PC-9 (cell line): Measurements from ENCODE around the gene AKIRIN2. TPM values are rescaled to one million over a fixed set of nuclear protein-coding genes. Genes with fewer than 3 reads are reported as not detected.

ENCODE experiments used
- BruUV-seq: library from RNA; stranded (reverse); fragments of 400-500 nt; replicated peaks from 2 replicates; lab custom pipeline; 2021; lab: Mats Ljungman, UMichigan
- CTCF ChIA-PET: fragments of 300-600 bp; sonication (Branson Sonifier 250); formaldehyde crosslinking; loops from one replicate; lab custom pipeline; 2022; ENCODE audit warnings: antibody characterized with exemption; lab: Charles Lee
- POLR2A ChIA-PET: fragments of 300-600 bp; sonication (Branson Sonifier 250); formaldehyde crosslinking; loops from one replicate; lab custom pipeline; 2022; ENCODE audit warnings: antibody characterized with exemption; ENCODE audit not compliant: unreplicated experiment; lab: Charles Lee
- DNase-seq, 2 experiments: peaks; one replicate each; pipeline versions ENCODE4 v3.0.0 to v3.0.0-alpha.2; 2015 to 2022; ENCODE audit warnings: mixed read lengths in 1 of 2
- H2AFZ ChIP-seq: fragments of 200-600 bp; sonication (generic); 2 replicates; pipeline ENCODE4 v1.8.1; 2017; ENCODE audit warnings: antibody characterized with exemption
- H3F3A ChIP-seq: fragments of 200-600 bp; sonication (generic); 2 replicates; pipeline ENCODE4 v1.8.1; 2017; ENCODE audit warnings: antibody characterized with exemption, mild to moderate bottlenecking, low read depth; ENCODE audit not compliant: insufficient read depth
- H3K27ac ChIP-seq: fragments of 200-600 bp; sonication (generic); 2 replicates; pipeline ENCODE4 v1.6.1; 2016; ENCODE audit warnings: mixed run types
- H3K27me3 ChIP-seq: fragments of 200-600 bp; sonication (generic); 2 replicates; pipeline ENCODE4 v1.6.1; 2016; ENCODE audit warnings: low read depth, mixed run types; ENCODE audit not compliant: insufficient read depth
- H3K36me3 ChIP-seq: fragments of 200-600 bp; sonication (generic); 2 replicates; pipeline ENCODE4 v1.6.1; 2016; ENCODE audit warnings: low read depth, mixed run types
- H3K4me1 ChIP-seq: fragments of 200-600 bp; sonication (generic); replicated peaks from 2 replicates; pipeline ENCODE4 v1.6.1; 2016; ENCODE audit warnings: mixed run types; ENCODE audit not compliant: insufficient read depth
- H3K4me2 ChIP-seq: fragments of 200-600 bp; sonication (generic); 2 replicates; pipeline ENCODE4 v1.6.1; 2017; ENCODE audit warnings: mixed run types
- H3K4me3 ChIP-seq: fragments of 200-600 bp; sonication (generic); 2 replicates; pipeline ENCODE4 v1.6.1; 2016; ENCODE audit warnings: mixed run types
- H3K79me2 ChIP-seq: fragments of 200-600 bp; sonication (generic); 2 replicates; pipeline ENCODE4 v1.6.1; 2017; ENCODE audit warnings: low read depth, mixed run types
- H3K9me2 ChIP-seq: fragments of 200-600 bp; sonication (generic); 2 replicates; pipeline ENCODE4 v1.8.1; 2017; ENCODE audit warnings: mild to moderate bottlenecking; ENCODE audit not compliant: insufficient read depth
- H3K9me3 ChIP-seq: fragments of 200-600 bp; sonication (generic); 2 replicates; pipeline ENCODE4 v1.8.1; 2016; ENCODE audit warnings: low read depth; ENCODE audit not compliant: insufficient read depth
- H4K20me1 ChIP-seq: fragments of 200-600 bp; sonication (generic); 2 replicates; pipeline ENCODE4 v1.8.1; 2017; ENCODE audit not compliant: insufficient read depth
- CTCF ChIP-seq: fragments of 200-600 bp; sonication (generic); conservative IDR thresholded peaks from 2 replicates; pipeline ENCODE4 v1.6.1; 2017; ENCODE audit warnings: mixed run types, antibody characterized with exemption, mild to moderate bottlenecking, moderate library complexity
- EZH2 ChIP-seq: fragments of 200-600 bp; sonication (generic); IDR thresholded peaks from 2 replicates; pipeline ENCODE4 v1.8.0; 2017; ENCODE audit warnings: antibody characterized with exemption, low read depth
- intact Hi-C: fragments of 100-400 bp; cut with micrococcal nuclease; formaldehyde crosslinking; loops from one replicate; pipeline ENCODE4 v1.10.0; 2022; ENCODE audit not compliant: unreplicated experiment
- total RNA-seq: library from RNA; stranded (reverse); gene quantifications from 2 replicates; pipeline ENCODE4 v1.2.3, GENCODE V29; 2021

The AKIRIN2 gene
- total RNA-seq, 1 experiment from 2014 or later: 48.3 TPM

DNA sequence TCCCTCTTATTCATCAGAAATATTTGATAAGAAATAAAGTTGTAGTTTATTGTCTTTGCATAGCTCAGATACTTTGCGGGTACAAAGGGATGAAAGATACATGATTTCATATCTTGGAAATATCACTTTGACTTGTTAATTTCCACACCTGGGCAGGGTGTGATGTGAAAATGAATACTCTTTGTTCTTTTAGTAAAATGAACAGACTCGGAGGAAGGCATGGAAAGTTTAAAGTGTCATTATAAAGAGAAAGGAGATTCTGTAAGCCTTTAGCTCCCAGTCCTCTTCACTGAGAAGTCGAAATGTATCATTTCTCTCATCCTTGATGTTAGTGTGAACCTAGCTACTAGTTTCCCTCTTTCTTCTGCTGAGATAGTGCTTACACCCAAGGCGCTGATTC is 36.7 kb upstream of the AKIRIN2 start:
- Histone ChIP-seq H3K9me3 (no peaks in the 10 kb centered on the region), H3K4me2 (no peak overlapping the region), H3K4me1 (no peaks in the 10 kb centered on the region), H4K20me1 (no peaks in the 10 kb centered on the region), H2AFZ (no peak overlapping the region), H3K4me3 (no peak overlapping the region), H3K9me2 (no peaks in the 10 kb centered on the region), H3K27ac (no peak overlapping the region), H3F3A (no peaks in the 10 kb centered on the region), H3K36me3 (no peaks in the 10 kb centered on the region), H3K79me2 (no peaks in the 10 kb centered on the region), H3K27me3 (no peaks in the 10 kb centered on the region)
- CTCF ChIA-PET: no interaction called here
- POLR2A ChIA-PET: no interaction called here
- no peak for DNase-seq
- no TSS peak for BruUV-seq
- intact Hi-C loops: no loop called here
- TF ChIP-seq EZH2 (no peak), CTCF (no peak)

- POLR2A ChIA-PET: interaction anchor here (0.7 kb wide), 1 partner anchor 51 kb away, joined by 10 read pairs; no protein-coding TSS in a partner anchor
- no peak for TF ChIP-seq CTCF
- Histone ChIP-seq H3K9me2 (no peaks in the 10 kb centered on the region), H3K4me1 (peaks cover 2% of the 10 kb centered on the region; the same call in 1 of the 2 replicates), H3F3A (peaks cover 5% of the 10 kb centered on the region), H2AFZ (no peak overlapping the region), H3K4me2 (no peak overlapping the region), H3K79me2 (no peaks in the 10 kb centered on the region), H3K36me3 (no peaks in the 10 kb centered on the region), H4K20me1 (no peaks in the 10 kb centered on the region), H3K27me3 (no peaks in the 10 kb centered on the region), H3K27ac (no peak overlapping the region), H3K4me3 (no peak overlapping the region), H3K9me3 (no peaks in the 10 kb centered on the region)
- no TSS peak for BruUV-seq
- intact Hi-C loops: no loop called here
- no peak for DNase-seq
- CTCF ChIA-PET: no interaction called here
Measured at GRCh38 chr6:87738000-87738399, 36.0 kb upstream of the AKIRIN2 start.

- POLR2A ChIA-PET: interaction anchor here (0.7 kb wide), 1 partner anchor 50 kb away, joined by 10 read pairs; no protein-coding TSS in a partner anchor
- no peaks in the 10 kb centered on the region for H4K20me1 ChIP-seq
- CTCF ChIA-PET: no interaction called here
- H3K4me1 ChIP-seq: peaks cover 12% of the 10 kb centered on the region
- DNase-seq: no peak
- intact Hi-C loops: no loop called here
- H3K4me2 ChIP-seq: no peak overlapping the region
- peaks cover 16% of the 10 kb centered on the region for H3F3A ChIP-seq
- no peaks in the 10 kb centered on the region for H3K27me3 ChIP-seq
- no peak overlapping the region for H3K27ac ChIP-seq
- H3K79me2 ChIP-seq: no peaks in the 10 kb centered on the region
- H3K9me3 ChIP-seq: no peaks in the 10 kb centered on the region
- no peak overlapping the region for H2AFZ ChIP-seq
- no peak overlapping the region for H3K4me3 ChIP-seq
- H3K36me3 ChIP-seq: no peaks in the 10 kb centered on the region
- TF ChIP-seq EZH2 (no peak), CTCF (no peak)
- BruUV-seq: no TSS peak
- H3K9me2 ChIP-seq: no peaks in the 10 kb centered on the region
Measured at GRCh38 chr6:87736809-87737540, 34.9 kb upstream of the AKIRIN2 start.
